GM18873 (cell line): ENCODE results near the gene PRR20E.
"Not testable (repeated sequence)": the region's sequence is repeated elsewhere in the genome, so short reads cannot be mapped to it uniquely, and the experiment has no call there.

Experiments
- ATAC-seq: cut with Tn5 transposase; IDR thresholded peaks from one replicate; pipeline ENCODE4 v1.9.1; 2021; ENCODE audit warnings: mild to moderate bottlenecking, moderate library complexity, moderate number of reproducible peaks; ENCODE audit not compliant: unreplicated experiment, low FRiP score

The PRR20E gene

DNA sequence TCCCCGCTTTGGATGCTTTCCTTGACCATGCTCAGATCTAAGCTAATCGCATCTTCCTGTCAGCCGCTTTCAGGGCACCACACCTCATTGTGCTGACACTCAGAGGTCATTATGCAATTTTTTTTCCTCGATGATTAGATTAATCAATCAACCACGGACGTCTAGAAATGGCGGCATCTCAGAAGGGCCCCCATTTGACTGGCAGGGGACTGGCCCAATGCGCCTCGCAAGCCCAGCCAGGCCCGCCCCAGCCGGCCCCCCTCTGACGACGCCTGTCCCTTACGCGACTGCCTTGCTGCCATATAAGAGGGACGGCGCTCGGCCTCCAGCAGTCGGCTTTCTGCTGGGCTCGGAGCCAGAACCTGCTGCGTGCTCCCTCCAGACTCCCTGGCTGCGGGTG, at the start of gene PRR20E:
Gene PRR20E, plus strand, starts transcription at position 301 of the 400 bp plus-strand sequence. CDS start 387 bp downstream, outside the sequence.
- not testable (repeated sequence) for ATAC-seq

DNA sequence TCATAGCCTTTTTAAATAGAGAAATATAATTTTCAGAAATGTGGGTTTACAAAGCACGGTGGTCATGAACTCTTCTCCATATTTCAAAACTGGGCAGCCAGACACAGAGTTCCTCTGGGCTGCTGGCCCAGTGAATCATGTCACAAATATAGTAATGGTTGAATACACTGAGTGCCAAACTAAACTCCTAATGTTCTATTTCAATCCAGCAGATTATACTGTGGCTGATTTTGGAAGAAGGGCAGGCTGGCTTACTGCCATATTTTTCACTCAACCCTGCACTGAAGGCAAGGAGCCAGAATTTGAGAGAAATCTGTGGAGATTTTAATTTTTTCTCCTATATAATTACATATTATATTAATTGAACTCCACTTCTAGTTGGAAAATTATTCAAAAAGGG, 43.3 kb upstream of the PRR20E start:
- ATAC-seq, result no peak

DNA sequence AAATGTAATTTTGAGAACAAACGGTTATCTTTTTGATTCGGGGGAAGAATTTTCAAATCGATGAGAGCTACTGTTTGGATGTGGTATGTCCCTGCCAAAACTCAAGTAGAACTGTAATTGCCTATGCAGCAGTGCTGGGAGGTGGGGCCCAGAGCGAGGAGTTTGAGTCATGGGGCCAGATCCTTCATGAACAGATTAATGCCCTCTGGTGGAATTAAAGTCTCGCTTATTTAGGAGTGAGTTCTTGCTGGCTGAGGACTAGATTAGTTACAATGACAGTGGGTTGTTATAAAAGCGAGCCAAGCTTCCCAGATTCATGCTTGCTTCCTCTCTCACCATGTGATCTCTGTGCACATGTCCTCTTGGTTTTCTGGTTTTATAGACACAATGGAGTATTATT, 38.1 kb upstream of the PRR20E start:
- ATAC-seq, result no peak

DNA sequence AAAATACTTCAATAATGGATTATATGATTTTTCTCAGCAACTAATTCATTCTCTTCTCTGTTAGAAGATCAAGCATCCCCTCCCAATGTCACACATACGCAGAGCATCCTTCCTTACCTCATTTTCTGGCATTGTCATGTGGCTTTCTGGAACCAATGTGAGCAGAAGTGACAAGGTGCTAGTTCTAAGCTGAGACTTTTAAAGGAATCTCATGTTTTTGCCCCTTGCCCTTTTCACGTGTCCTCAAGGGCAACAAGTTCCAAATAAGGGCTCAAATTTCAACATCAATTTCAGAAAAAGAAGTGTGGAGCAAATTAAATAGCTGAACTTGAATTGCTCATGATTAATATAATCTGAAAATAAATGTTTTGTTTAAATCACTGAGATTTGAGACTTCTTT, 30.9 kb upstream of the PRR20E start:
- no peak for ATAC-seq

DNA sequence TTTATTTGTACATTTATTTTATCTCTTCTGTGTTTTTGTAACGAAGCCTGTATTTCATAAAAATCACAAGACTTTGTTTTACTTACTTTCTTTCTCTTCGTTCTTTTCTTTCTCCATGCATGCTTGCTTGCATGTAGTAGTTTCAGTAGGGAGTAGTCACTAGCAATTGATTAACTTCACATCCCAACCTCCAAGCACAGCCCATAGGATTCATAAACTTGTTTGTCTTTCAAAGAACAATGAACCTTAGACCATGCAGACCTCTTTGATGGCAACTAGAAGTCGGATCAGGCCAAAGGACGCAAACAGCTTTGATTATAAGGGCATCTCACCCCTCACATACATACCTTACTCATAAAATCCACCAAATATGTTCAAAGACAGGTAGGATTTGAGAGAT, 29.4 kb upstream of the PRR20E start:
- ATAC-seq, result no peak

DNA sequence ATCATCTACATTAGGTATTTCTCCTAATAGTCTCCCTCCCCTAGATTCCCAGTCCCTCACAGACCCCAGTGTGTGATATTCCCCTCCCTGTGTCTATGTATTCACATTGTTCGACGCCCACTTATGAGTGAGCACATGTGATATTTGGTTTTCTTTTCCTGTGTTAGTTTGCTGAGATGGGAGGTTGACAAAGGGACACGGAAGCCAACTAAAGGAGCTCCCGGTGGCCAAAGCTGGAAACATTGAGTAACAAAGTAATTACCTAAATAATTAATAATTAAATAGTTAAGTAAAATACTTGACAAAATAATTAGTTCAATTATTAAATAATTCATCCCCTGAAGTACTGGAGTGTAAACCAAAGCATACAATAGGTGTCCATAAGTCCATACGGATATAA, 28.0 kb upstream of the PRR20E start:
- no peak for ATAC-seq

DNA sequence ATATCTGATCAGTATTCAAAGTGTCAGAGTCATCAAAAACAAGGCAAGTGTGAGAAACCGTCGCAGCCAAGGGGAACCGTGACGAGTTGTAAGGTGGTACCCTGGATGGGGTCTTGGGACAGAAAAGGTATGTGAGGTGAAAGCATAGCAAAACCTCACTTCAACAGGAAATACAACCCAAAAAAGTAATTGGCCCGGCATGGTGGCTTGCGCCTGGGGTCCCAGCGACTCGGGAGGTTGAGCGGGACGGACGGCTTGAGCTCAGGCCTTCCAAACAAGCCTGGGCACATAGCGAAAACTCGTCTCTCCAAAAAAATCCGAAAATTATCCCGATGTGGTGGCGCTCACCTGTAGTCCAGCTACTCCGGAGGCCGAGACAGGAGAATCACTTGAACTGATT, 27.2 kb upstream of the PRR20E start:
- not testable (repeated sequence) for ATAC-seq

DNA sequence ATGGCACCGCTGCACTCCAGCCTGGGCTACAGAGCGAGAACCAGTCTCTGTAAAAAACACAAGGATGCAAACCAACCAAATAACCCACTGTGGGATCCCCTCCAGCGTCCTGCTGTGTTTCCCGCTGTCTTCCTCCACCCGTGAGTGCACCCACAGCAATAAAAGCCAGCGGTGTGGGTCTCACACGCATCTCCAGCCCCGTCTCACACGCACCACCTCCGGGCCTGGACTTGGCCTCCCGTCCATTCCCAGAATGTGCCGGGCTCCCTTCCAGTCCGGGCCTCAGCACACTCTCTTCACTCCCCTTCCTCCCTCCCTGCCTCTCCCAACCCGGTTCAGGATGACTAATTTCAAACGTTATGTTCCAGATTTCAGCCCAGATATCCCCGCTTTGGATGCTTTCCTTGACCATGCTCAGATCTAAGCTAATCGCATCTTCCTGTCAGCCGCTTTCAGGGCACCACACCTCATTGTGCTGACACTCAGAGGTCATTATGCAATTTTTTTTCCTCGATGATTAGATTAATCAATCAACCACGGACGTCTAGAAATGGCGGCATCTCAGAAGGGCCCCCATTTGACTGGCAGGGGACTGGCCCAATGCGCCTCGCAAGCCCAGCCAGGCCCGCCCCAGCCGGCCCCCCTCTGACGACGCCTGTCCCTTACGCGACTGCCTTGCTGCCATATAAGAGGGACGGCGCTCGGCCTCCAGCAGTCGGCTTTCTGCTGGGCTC, 26.6 kb upstream of the PRR20E start, which contains the start of gene PRR20A:
Gene PRR20A, plus strand, starts transcription at position 684 of the 734 bp plus-strand sequence. CDS start 387 bp downstream, outside the sequence.
- ATAC-seq, result not testable (repeated sequence)

DNA sequence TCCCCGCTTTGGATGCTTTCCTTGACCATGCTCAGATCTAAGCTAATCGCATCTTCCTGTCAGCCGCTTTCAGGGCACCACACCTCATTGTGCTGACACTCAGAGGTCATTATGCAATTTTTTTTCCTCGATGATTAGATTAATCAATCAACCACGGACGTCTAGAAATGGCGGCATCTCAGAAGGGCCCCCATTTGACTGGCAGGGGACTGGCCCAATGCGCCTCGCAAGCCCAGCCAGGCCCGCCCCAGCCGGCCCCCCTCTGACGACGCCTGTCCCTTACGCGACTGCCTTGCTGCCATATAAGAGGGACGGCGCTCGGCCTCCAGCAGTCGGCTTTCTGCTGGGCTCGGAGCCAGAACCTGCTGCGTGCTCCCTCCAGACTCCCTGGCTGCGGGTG, 19.8 kb upstream of the PRR20E start, which contains the start of gene PRR20B:
Gene PRR20B, plus strand, starts transcription at position 301 of the 400 bp plus-strand sequence. CDS start 387 bp downstream, outside the sequence.
- ATAC-seq, result not testable (repeated sequence)

DNA sequence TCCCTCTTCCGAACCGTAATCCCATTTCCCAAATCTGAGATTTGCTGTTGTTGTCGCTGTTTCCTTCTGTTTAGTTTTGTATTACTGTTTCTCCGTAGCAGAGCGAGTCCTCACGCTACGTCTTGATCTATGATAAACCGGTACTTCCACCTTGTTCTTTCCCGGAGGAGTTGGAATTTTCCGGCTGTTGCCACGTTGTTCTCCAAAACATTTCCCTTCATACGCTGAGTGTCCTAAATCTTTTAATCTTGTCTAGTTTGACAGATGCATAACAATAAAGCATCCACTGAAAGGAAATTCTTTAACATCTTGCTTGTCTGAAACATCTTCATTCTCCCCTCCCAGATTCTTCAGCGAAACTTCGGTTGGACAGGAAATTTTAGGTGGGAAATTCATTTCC, 18.9 kb upstream of the PRR20E start:
- ATAC-seq, result not testable (repeated sequence)

DNA sequence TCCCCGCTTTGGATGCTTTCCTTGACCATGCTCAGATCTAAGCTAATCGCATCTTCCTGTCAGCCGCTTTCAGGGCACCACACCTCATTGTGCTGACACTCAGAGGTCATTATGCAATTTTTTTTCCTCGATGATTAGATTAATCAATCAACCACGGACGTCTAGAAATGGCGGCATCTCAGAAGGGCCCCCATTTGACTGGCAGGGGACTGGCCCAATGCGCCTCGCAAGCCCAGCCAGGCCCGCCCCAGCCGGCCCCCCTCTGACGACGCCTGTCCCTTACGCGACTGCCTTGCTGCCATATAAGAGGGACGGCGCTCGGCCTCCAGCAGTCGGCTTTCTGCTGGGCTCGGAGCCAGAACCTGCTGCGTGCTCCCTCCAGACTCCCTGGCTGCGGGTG, 13.2 kb upstream of the PRR20E start, which contains the start of gene PRR20C:
Gene PRR20C, plus strand, starts transcription at position 301 of the 400 bp plus-strand sequence. CDS start 387 bp downstream, outside the sequence.
- not testable (repeated sequence) for ATAC-seq

DNA sequence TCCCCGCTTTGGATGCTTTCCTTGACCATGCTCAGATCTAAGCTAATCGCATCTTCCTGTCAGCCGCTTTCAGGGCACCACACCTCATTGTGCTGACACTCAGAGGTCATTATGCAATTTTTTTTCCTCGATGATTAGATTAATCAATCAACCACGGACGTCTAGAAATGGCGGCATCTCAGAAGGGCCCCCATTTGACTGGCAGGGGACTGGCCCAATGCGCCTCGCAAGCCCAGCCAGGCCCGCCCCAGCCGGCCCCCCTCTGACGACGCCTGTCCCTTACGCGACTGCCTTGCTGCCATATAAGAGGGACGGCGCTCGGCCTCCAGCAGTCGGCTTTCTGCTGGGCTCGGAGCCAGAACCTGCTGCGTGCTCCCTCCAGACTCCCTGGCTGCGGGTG, 6.7 kb upstream of the PRR20E start, which contains the start of gene PRR20D:
Gene PRR20D, plus strand, starts transcription at position 301 of the 400 bp plus-strand sequence. CDS start 387 bp downstream, outside the sequence.
- ATAC-seq, result not testable (repeated sequence)

DNA sequence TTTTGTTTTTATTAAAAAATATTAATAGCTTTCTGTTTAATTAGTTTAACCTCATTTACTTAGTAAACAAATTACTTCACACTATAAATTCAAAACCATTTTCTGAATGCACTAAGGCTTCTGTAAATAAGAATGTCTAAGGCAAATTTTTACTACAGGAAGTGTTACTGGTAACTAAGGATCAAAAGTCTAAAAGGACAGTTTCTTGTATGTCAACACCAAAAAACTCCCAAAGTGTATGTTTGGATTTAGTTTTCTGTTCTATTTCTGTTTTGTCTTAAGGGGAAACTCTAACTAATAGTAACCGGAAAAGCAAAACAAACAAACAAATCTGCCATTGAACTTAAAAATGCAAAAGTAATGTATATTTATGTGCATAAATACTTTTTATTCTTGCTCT, 24.7 kb downstream of the PRR20E start:
- no peak for ATAC-seq

DNA sequence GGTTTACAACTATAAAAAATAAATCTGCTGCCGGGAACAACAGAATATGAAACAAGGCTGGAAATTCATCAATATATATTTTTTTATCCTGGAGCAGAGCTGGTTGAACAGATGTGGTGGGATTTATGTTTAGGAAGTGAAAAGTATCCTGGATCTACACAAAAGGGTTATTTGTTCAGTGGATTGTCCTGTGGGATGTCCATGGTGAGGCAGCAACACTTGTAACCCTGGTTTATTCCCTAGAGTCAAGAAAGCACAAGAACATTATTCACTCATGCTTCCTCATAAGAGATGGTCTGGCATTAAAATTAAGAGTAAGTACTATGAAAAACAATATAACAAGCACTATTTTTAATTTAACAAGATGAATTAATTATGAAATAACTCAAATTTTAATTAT, 46.0 kb downstream of the PRR20E start:
- ATAC-seq, result no peak
